HepG2 (cell line): ENCODE results near the gene TPPP2. TPM values are rescaled to one million over a fixed set of nuclear protein-coding genes. Genes with fewer than 3 reads are reported as not detected.

Source experiments
- ADNP ChIP-seq: sonication (generic); formaldehyde crosslinking; IDR thresholded peaks from 2 replicates; pipeline ENCODE4 v1.4.0; 2020; ENCODE audit warnings: missing genetic modification reagents
- ASH2L ChIP-seq: fragments of 300-600, 200-600 bp; sonication (generic); IDR thresholded peaks from 2 replicates; pipeline ENCODE4 v1.7.0; 2017; ENCODE audit warnings: low read depth, mild to moderate bottlenecking, moderate library complexity, mixed read lengths, low read length; ENCODE audit not compliant: insufficient read length
- ATAD3A ChIP-seq: sonication (generic); formaldehyde crosslinking; IDR thresholded peaks from 2 replicates; pipeline ENCODE4 v1.4.0; 2020; ENCODE audit warnings: missing genetic modification reagents
- CERS6 ChIP-seq: sonication (generic); formaldehyde crosslinking; IDR thresholded peaks from 2 replicates; pipeline ENCODE4 v1.5.0; 2020; ENCODE audit warnings: missing genetic modification reagents
- FOSL2 ChIP-seq: sonication (generic); formaldehyde crosslinking; IDR thresholded peaks from 2 replicates; pipeline ENCODE4 v1.4.0; 2020; ENCODE audit warnings: missing genetic modification reagents
- HMGA1 ChIP-seq: sonication (generic); formaldehyde crosslinking; conservative IDR thresholded peaks from 2 replicates; pipeline ENCODE4 v1.4.0; 2020; ENCODE audit warnings: missing genetic modification reagents
- HNF4A ChIP-seq: sonication (generic); formaldehyde crosslinking; IDR thresholded peaks from 2 replicates; pipeline ENCODE4 v1.4.0; 2020; ENCODE audit warnings: missing genetic modification reagents
- NR1H2 ChIP-seq: sonication (generic); formaldehyde crosslinking; IDR thresholded peaks from 2 replicates; pipeline ENCODE4 v1.8.1; 2022; ENCODE audit warnings: low read depth, missing genetic modification reagents, borderline replicate concordance
- PHB2 ChIP-seq: fragments of 450-650 bp; IDR thresholded peaks from 2 replicates; pipeline ENCODE4 v1.6.1; 2018; ENCODE audit not compliant: partially characterized antibody
- PRMT3 ChIP-seq: sonication (generic); formaldehyde crosslinking; IDR thresholded peaks from 2 replicates; pipeline ENCODE4 v1.8.1; 2022; ENCODE audit warnings: low read depth, mild to moderate bottlenecking, moderate library complexity, missing genetic modification reagents, borderline replicate concordance
- SUZ12 ChIP-seq: fragments of 150-350 bp; IDR thresholded peaks from 2 replicates; pipeline ENCODE4 v1.6.1; 2014; ENCODE audit warnings: low read depth, low read length
- ZBED4 ChIP-seq: sonication (generic); formaldehyde crosslinking; IDR thresholded peaks from 2 replicates; pipeline ENCODE4 v1.4.0; 2020; ENCODE audit warnings: missing genetic modification reagents, borderline replicate concordance
- ZBTB4 ChIP-seq: sonication (generic); formaldehyde crosslinking; IDR thresholded peaks from 2 replicates; pipeline ENCODE4 v1.4.0; 2020; ENCODE audit warnings: missing genetic modification reagents, mild to moderate bottlenecking, borderline replicate concordance
- ZBTB42 ChIP-seq: sonication (generic); formaldehyde crosslinking; IDR thresholded peaks from 2 replicates; pipeline ENCODE4 v1.5.0; 2020; ENCODE audit warnings: mild to moderate bottlenecking, missing genetic modification reagents
- ZEB1 ChIP-seq: IDR thresholded peaks from 2 replicates; pipeline ENCODE4 v1.6.1; 2012; ENCODE audit warnings: mild to moderate bottlenecking, low read depth, inconsistent platforms; ENCODE audit not compliant: insufficient replicate concordance
- ZSCAN22 ChIP-seq: sonication (generic); formaldehyde crosslinking; IDR thresholded peaks from 2 replicates; pipeline ENCODE4 v1.4.0; 2020; ENCODE audit warnings: mild to moderate bottlenecking, missing genetic modification reagents
- ZXDC ChIP-seq: sonication (generic); formaldehyde crosslinking; IDR thresholded peaks from 2 replicates; pipeline ENCODE4 v1.5.0; 2020; ENCODE audit warnings: mild to moderate bottlenecking, missing genetic modification reagents
- polyA plus RNA-seq, 8 experiments: library from polyadenylated mRNA; depleted of rRNA in 3 of 8; stranded (reverse) in 7 of 8; unstranded in 1 of 8; fragments of >200 nt; fragmentation: Illumina TruSeq in 4 of 8; extraction: Trizol in 4 of 8; gene quantifications; 2 replicates each; pipeline versions ENCODE4 v1.2.1 to v1.2.3, GENCODE V29; 2011 to 2016; ENCODE audit warnings: low read depth in 4 of 8, missing spikeins in 1 of 8, mixed read lengths in 1 of 8; ENCODE audit not compliant: insufficient read depth in 1 of 8
- total RNA-seq, 5 experiments: library from RNA; depleted of rRNA; stranded (reverse); fragments of >200 nt; fragmentation: Illumina TruSeq; extraction: Trizol; gene quantifications; 2 replicates each; pipeline ENCODE4 v1.2.3, GENCODE V29; 2016; ENCODE audit warnings: low read depth in 1 of 5

Gene TPPP2
- total and polyA plus RNA-seq, 2 of the 13 experiments (the other 11 are each of a cell fraction or from before 2014, with no cell fraction given) = 0.58 to 4.2 TPM

- no peak for TF ChIP-seq ZBTB4
- TF ChIP-seq ZBED4 (CRISPR knock-in tag) = peak; percentile 30; the same call in 1 of the 2 replicates
- TF ChIP-seq ZSCAN22 (CRISPR knock-in tag) = no peak
- TF ChIP-seq NR1H2 (CRISPR knock-in tag) = no peak
- TF ChIP-seq HNF4A (CRISPR knock-in tag) = peak; percentile 28; the same call in 1 of the 2 replicates
- TF ChIP-seq ZXDC (CRISPR knock-in tag) = no peak; the same call in 1 of the 2 replicates
- TF ChIP-seq PHB2 = no peak
- no peak for TF ChIP-seq ATAD3A (CRISPR knock-in tag)
- no peak for TF ChIP-seq SUZ12
- no peak for TF ChIP-seq PRMT3
- peak; percentile 66 for TF ChIP-seq ZEB1
- TF ChIP-seq ASH2L = peak; percentile 93
- TF ChIP-seq ZBTB42 = no peak
- TF ChIP-seq FOSL2 (CRISPR knock-in tag) = peak; percentile 54
- TF ChIP-seq ADNP (CRISPR knock-in tag) = no peak
- TF ChIP-seq HMGA1 (CRISPR knock-in tag) = no peak
- TF ChIP-seq CERS6 (CRISPR knock-in tag) = no peak
Measured at GRCh38 chr14:20989787-20990600, 40.0 kb upstream of the TPPP2 start, which contains the start of gene METTL17 (continued).
